IPS-NIHi7 (cell line): ENCODE data around the gene ACAT1.
"Not testable (repeated sequence)": the region's sequence is repeated elsewhere in the genome, so short reads cannot be mapped to it uniquely, and the experiment has no call there.

Experiments
- DNase-seq: peaks from one replicate; pipeline ENCODE4 v3.0.0; 2012; ENCODE audit warnings: mixed read lengths; ENCODE audit errors: extremely low spot score

Gene ACAT1

DNA sequence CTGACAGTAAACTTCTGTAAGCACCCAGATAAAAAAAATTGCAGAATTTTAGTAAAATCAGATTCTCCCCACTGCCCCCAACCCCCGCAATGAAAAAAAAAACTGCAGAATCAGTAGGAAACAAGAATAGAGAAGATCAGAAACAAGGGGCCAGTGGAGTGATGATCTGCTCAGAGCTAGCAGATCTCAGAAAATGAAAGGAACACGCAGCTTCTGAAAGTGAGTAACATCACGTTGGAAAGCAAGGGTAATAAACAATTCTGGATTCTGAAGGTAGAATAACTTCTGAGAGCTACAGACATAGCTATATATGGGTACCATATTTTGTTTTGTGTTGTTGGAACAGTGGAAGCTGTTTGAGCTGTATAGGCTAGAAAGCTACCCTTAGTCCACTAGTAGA, 23.2 kb downstream of the ACAT1 start:
- no peak for DNase-seq

DNA sequence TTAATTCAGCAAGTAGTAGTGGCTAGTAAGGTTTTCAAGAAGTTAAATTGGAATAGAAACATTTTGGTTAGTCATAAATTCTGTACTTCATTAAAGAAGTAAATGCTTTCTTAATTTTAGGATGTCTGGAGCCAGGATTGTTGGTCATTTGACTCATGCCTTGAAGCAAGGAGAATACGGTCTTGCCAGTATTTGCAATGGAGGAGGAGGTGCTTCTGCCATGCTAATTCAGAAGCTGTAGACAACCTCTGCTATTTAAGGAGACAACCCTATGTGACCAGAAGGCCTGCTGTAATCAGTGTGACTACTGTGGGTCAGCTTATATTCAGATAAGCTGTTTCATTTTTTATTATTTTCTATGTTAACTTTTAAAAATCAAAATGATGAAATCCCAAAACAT, 25.8 kb downstream of the ACAT1 start:
- no peak for DNase-seq

DNA sequence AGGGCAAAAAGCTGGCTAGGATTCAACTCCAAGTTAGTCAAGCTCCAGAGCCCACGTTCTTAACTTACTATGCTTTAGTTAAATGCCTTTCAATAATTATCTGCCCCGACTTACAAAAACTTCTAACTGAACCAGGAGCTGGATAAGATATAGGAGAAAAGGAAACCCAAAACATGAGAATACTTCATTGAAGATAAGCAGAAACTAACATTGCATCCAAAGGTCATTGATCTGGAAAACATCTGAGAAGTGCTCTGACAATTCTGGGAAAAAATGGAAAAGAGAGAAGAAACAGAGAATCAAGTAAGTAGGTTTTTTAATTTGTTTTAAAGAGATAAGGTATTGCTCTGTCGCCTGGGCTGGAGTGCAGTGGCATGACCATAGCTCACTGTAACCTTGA, 27.2 kb downstream of the ACAT1 start:
- no peak for DNase-seq

DNA sequence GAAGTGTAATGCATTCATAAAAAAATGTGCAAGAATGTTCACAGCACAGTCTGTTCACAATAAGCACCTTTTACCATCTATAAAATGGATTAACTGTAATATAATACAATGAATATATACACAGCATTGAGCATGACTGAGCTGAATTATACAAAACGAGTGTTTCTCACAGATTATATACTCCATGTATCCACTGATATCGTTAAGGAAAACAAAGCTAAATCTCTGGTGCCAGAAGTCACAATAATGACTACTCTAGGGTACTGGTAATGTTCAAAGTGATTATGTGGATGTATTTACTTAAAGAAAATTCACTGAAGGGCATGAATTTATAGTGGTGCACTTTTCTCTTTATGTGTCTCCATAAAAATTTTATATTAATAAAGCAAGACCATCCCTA, 33.2 kb downstream of the ACAT1 start:
- DNase-seq = no peak

DNA sequence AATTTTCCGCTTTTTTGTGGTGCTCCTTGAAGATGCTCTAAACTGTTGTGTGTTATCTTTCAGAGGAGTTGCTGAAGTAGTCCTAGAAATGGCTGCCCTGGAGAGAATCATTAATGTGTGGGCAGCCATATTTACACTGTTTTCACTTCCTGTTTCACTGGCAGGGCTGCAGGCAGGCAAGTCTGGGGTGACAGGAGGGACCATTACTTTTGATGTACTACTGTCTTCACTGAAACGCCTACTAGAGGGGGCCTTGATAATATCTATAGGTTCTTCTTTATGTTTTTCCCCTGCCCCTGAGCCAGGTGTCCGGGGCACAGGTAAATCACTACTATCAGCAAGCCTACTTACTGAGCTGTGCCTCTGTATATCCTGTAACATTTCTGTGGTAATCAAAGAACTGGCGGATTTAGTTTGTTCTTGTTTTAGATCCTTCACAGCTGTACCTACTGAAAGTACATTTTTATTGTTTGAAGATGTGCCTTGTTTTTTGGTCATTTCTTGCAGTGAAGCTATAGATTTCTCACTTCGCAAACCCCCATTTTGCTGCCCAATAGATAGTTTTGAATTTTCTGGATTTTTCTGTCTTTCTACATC, 39.7 kb downstream of the ACAT1 start:
- no peak for DNase-seq

DNA sequence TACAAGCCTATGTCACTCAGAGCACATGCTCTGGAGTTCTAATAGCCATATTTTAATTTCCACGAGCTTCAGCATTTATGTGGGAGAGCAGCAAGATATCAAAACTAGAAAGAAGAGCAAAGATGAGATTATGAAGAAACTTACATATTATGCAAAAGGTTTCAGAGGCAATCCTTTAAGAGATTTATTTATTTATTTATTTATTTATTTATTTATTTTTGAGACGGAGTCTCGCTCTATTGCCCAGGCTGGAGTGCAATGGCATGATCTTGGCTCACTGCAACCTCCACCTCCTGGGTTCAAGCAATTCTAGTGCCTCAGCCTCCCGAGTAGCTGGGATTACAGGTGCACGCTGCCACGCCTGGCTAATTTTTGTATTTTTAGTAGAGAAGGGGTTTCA, 41.5 kb downstream of the ACAT1 start:
- not testable (repeated sequence) for DNase-seq

DNA sequence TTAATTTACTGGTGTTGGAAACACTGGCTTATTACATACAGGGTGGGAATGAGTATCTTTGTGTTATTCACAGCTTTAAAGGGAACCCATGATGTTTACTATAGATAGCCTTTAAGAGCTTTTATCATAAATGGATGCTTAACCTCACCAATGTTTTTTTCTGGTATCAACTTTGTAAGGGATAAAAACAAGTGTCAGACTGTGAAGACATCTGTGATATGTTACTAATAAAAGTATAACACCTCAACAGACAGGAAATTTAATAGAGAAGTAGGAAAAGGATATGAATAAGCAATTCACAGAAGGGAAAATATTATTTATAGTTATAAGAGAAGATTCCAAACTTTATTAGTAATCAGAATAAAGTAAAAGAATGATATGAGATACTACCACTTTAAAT, 46.3 kb downstream of the ACAT1 start:
- no peak for DNase-seq

DNA sequence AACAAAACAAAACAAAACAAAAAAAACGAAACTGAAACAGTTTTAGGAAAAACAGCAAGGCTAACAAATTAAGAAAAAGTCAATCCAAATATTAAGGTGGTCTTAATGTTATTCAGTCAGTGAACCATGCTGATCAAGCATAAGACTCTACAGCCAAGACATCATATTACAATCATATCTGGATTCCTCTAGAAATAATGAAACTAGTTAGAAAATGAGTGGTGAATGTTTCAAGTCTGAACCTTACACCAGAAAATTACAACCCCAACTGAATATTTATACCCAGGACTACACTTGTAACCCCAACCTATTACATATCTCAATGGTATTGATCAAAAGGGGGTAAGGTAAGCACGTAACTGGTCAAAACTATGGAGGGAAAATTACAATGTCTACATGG, 48.8 kb downstream of the ACAT1 start:
- no peak for DNase-seq

DNA sequence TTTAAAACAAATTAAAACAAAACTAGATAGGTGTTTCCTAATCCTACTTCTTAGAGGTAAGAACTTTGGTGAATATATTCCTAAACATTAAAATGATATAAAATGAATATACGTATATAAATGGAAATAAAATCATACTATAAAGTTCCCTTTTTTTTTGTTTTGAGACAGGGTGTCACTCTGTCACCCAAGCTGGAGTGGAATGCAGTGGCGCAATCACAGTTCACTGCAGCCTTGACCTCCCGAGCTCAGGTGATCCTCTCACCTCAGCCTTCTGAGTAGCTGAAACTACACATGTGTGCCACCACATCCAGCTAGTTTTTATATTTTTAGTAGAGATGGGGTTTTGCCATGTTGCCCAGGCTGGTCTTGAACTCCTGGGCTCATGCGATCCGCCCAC, 56.2 kb downstream of the ACAT1 start:
- no peak for DNase-seq

DNA sequence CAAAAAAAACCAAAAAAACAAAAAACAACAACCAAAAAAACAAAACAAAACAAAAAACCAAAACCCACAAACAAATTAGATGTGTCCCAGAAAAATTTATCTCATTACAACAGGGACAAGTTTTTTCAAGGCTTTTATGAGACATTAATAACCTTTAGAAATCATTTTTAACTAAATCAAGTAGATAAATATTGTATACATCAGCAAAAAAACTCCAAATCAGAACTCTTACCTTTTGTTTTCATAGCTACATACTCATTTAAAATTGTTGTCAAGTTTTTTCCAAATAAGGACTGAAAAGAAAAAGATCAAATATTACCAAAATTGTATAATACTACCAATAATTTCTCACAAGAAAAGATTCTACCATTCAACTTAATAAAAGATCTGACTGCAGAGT, 72.4 kb downstream of the ACAT1 start:
- DNase-seq = no peak

DNA sequence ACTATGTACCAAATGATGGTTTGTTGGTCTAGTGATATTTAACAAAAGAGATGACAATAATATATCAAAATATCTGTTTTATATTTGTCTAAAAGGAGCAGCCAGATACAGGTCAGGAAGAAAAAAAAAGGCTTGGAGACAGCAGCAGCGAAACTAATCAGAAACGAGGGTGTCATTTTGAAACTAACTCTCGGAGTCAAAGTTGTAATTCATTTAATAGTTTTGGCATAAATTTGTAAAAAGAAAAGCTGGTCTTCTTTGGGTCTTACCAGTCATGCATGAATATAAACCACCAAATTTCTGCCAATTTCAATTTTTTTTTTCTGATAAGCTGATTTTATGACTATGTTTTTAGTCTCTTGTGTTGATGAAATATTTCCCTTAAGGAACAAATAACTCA, 75.5 kb downstream of the ACAT1 start:
- DNase-seq = no peak
